Stimulated activated CD8-positive, alpha-beta memory T cell treated with anti-CD3 and anti-CD28 coated beads, Interleukin-15, amount 100 ng/mL, for 24 hours (primary cell): Measurements from ENCODE around the gene TUBGCP6.

Source experiments
- DNase-seq: peaks from one replicate; pipeline ENCODE4 v3.0.0-alpha.2; 2020; ENCODE audit warnings: low read depth

Gene TUBGCP6

DNA sequence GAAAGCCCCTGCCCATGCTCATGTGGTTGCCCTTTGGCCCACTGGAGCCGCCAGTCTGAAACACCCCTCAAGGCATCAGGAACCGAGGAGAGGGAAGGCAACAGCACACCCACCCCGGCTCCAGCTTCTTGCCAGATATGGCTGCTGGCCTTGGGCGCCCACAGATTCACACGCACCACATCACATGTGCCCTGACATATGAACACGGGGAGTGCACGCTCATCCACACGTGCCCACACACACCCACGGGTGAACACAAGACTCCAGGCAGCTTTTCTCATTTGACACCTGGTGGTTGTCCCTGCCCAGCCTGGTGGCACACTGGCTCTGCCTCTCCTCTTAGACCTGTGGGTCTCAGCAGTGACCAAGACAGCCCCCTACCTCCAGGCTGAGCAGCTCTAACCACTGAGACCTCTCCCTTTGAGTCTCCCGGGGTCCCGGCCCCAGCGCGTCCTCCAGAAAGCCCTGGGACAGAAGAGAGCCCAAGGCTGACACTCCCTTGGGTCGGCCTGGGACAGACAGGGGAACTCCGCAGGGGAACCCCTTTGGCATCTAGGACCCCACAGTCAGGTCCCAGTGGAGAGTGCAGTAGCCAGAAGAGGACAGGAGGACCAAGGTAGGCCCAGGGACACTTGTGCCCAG lies 19.4 kb upstream of the TUBGCP6 start:
- no peak for DNase-seq

DNA sequence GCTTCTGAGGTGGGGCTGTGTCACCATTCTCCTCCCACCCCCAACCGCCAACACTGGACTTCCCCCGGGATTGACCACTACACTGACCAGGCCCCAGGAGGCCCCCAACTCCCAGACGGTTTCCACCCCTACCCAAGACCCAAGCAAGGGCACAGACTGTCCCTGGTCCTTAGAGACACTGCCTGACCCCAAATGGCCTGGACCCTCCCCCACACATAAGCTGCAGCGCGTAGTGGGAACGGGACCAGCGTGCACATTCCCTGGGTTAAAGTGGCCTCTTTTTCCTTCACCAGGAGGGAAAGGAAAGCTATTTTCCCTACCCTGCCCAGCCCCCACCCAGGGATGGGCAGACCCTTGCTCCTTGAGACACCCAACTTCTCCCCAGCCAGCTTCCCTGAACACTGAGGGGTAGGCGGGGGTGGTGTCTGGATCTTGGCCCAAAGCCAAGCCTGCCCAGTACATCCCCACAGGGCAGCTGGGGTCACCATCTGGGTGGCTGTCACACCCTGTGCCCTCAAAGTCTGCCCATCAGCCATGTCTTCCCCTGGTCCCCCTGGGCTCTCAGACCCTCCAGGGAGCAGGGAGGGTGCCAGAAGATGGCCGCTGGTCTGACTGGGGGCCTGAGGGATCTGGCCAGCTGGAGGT lies 18.3 kb upstream of the TUBGCP6 start:
- no peak for DNase-seq

DNA sequence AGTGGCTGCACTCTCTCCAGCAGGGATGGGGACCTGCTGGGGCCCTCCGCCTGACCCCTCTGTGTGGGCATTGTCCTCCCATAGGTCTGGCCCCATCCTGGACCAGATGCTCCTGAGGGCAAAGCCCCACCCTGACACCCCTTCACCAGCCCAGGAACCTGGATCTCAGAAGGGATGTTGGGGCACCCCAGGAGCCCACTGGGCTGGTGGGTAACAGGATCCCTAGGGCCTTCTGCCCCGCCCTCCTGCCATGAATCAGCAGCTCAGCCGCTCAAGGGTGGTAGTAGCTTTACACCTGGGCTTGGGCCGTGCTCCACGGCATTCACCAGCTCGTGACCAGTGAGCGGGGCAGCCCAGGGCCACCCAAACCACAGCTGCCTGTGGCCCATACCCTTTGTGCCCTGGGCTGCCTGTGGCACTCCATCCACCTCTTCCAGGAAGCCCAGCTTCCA lies 17.7 kb upstream of the TUBGCP6 start:
- DNase-seq, result no peak

DNA sequence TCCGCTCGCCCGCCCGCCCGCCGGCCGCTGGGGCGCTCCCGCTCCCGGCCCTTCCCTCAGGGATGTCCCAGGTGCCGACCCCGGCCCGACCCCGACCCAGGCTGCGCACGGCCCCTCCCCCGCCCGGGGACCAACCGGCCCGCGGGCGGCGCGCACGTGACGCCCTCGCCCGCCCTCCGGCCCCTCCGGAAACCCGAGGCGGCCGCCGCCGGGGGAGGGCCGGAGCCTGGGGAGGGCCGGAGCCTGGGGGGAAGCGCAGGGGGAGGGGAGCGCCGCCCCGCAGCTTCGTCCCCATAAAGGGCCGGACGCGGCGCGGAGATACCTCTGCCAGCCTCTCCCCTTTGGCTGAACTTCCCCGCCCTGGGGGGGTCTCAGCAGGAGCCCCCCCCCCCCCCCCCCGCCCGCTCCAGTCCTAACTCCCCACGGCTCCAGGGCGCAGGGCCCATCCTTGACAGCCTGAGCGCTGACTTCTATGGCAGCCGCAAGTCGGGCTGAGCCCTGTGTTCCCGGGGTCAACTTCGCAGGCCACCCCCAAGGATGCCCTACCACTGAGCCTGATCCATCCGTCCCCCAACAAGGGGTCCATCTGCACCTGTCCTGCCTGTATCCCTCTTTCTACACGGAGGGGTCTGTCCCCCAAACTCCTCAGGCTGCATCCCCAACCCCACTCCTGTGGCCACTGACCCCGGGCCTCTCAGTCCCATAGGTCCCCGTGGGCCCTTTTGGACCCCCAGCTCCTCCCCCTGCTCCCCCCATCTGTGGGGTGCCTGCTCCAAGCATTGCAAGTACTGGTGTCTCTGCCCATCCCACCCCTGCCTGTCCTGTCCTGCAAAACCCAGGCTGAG lies 17.0 kb upstream of the TUBGCP6 start, which contains the start of gene MAPK12:
TSS of gene MAPK12 (minus strand) at position 69 of the 845 bp plus-strand sequence. CDS start 174 bp downstream, outside the sequence.
- no peak for DNase-seq

- DNase-seq, result no peak
These were observed 16.2 kb upstream of the TUBGCP6 start for GRCh38 chr22:50260801-50261614.

DNA sequence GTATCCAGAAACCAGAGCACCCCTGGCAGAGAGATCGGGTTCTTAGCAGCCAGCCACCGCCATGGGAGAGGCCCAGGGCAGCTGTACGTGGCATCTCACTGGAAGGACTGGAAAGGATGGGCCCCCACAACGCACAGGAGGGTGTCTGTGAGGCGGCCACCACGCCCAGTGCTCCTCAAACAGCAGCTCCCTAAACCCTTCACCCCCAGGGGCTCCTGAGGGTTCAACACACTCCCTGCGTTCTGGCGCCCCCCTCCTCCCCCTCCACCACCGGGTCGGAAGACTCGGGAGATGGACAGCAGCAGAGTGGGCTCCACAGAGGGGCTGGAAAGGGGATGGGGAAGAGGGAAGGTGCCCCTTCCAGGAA lies 15.6 kb upstream of the TUBGCP6 start:
- no peak for DNase-seq

DNA sequence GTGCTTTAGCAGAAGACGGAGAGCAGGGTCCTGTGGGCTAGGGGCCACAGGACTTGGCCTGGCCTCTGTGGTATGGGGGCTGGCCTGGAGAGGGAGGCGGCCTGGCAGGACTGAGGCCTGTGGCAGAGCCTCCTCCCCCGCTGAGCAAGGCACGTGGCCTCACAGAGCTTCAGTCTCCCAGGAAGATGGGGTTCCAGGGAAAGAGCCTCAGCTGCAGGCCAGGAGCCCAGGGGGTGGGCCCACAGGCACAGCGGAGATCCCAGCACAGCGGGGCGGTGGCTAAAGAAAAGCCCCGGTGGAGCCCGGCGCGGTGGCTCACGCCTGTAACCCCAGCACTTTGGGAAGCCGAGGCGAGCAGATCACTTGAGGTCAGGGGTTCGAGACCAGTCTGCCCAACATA lies 14.5 kb upstream of the TUBGCP6 start:
- DNase-seq, result no peak

GRCh38 chr22:50258361-50259292 lies 13.8 kb upstream of the TUBGCP6 start:
- DNase-seq, result no peak

DNA sequence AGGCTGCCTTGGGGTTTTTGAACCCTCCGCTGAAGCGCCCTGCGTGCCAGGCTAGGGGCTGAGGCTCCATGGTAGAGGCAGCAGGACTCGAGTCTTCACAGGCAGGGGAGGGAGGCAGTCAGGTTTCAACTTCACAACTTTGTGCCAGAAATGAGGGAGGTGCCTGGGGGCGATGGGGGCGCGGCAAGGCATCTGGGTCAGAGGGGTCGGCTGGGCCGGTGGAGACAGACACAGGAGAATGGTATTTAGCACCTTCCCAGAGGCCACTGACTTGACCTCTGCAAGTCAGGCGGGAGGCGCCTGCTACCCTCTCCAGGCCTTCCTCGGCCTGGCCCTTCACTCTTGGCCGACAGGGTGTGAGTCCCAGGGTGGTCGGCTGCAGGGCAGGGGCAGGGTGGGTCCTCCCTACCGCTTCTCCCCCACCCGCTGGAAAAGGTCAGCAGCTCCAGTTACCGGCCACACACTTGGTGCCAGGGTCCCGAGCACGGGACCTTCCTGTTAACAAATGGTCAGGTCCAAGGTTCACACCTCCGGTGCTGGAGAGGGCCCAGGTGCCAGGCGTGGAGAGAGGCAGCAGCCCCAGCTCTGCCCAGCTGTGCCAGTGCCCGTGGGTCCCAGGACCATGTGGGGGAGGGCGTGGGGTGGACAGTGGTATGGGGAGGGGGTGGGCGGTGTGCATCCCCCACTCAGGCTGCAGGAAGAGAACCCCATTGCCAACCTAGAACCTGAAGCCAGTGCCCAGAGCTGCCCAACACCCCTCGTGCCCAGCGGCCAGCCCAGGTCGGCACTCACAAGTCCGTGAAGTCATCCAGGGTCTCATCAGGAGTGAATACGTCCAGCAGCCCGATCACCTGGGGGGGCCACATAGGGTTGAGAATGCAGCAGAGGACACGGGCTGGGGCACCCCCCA lies 12.9 kb upstream of the TUBGCP6 start:
- no peak for DNase-seq

GRCh38 chr22:50257041-50257440 lies 12.2 kb upstream of the TUBGCP6 start:
- DNase-seq, result no peak

GRCh38 chr22:50256258-50256862 lies 11.5 kb upstream of the TUBGCP6 start:
- no peak for DNase-seq

- DNase-seq, result no peak
These were observed 10.8 kb upstream of the TUBGCP6 start for GRCh38 chr22:50255607-50256006.

DNA sequence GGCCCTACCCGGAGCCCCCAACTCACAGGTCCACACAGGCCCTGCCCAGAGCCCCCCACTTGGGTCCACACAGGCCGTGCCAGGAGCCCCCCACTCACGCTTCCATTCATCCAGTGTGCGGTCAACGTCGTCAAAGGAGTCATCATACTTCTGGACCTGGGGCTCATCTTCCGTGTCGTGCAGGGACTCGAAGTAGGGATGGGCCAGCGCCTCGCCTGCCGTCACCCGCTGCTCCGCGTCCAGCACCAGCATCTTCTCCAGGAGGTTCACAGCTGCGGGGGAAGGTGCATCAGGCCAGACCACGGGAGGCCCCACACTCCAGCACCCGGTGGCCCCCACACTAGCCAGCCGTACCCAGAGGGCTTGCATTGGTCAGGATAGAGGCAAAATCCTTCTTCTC lies 10.3 kb upstream of the TUBGCP6 start:
- DNase-seq, result no peak

DNA sequence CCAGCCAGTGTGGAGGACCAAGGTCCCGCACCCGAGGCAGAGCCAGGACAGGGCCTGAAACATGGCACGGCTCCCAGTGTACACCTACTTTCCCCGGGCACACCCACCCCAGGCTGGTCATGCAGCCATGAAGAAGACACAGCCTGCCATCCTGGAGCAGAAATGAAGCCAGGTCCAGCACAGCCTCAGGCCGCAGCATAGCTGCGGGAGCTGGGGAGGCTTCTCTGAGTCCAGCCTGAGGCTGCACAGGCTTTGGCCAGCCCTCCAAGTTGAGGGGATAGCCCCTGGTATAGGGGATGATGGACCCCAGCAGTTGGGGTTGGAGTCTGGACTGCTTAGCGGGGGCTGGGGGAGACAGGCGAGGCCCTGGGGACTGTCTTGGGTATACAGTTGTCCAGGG lies 9.1 kb upstream of the TUBGCP6 start:
- DNase-seq, result no peak

DNA sequence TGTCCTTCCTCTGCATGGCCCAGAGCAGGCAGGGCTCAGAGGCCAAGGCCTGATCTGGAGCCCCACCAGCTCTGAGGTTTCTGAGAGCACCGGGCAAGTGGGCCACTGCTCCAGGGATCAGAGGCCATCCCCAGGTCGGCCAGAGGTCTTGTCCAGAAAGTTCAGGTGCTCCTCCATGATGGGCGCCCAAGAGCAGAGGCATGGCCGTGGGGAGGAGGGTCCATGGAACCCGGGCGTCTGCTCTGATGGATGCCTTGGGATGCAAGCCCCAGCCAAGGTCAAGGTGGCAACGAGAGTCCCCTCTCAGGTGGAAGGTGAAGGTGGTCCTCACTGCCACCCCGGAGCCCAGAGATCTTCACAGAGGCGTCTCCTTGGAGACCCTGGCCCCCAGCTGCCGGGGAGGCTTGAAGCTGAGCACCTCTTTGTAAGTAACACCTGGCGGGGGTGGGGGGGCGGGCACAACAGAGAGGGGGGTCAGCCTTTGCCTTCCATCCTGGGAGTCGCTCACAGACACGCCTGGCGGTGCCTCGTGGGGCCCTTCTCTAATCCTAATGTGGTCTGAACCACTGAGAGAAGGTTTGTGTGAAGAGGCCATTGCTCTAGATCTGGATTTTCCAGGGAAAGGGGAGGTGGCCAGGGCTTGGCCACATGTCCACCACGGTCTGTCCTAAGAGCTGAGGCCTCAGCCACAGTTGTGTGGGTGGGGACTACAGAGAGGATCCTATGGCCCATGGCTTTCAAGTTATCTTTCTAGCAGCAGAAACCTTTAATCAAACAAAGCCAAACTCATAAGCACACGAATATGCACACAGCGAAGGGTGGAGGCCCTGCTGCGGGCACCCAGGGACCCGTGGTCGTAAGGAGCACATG lies 8.5 kb upstream of the TUBGCP6 start:
- DNase-seq, result no peak

- DNase-seq, result no peak
These were observed 7.5 kb upstream of the TUBGCP6 start for GRCh38 chr22:50252082-50253045.

GRCh38 chr22:50251477-50252081 lies 6.8 kb upstream of the TUBGCP6 start:
- no peak for DNase-seq
